Measurements from ENCODE around the gene THADA. TPM values are rescaled to one million over a fixed set of nuclear protein-coding genes. Genes with fewer than 3 reads are reported as not detected.

The THADA gene
- total RNA-seq, 1 experiment from 2014 or later, result 23.7 TPM

GRCh38 chr2:43233218-43234212, 362.3 kb downstream of the THADA start:
- Histone ChIP-seq H3K27me3 (ENCODE audit: control insufficient read depth, insufficient read depth, low read length) (no peaks in the 10 kb centered on the region), H3K36me3 (replicated peaks; ENCODE audit: control insufficient read depth, insufficient read depth, low read length) (no peaks in the 10 kb centered on the region), H3K4me3 (ENCODE audit: insufficient read depth, low read depth, low read length) (no peak overlapping the region)
- no peak for DNase-seq

GRCh38 chr2:43230951-43231827, 364.6 kb downstream of the THADA start:
- Histone ChIP-seq H3K36me3 (replicated peaks; ENCODE audit: control insufficient read depth, insufficient read depth, low read length) (no peaks in the 10 kb centered on the region), H3K27me3 (ENCODE audit: control insufficient read depth, insufficient read depth, low read length) (no peaks in the 10 kb centered on the region), H3K4me3 (ENCODE audit: insufficient read depth, low read depth, low read length) (no peak overlapping the region)
- no peak for DNase-seq

- no peaks in the 10 kb centered on the region for H3K27me3 ChIP-seq (ENCODE audit: control insufficient read depth, insufficient read depth, low read length)
- H3K36me3 ChIP-seq (replicated peaks; ENCODE audit: control insufficient read depth, insufficient read depth, low read length), result no peaks in the 10 kb centered on the region
- peak; percentile 78 for DNase-seq
- H3K4me3 ChIP-seq (ENCODE audit: insufficient read depth, low read depth, low read length), result no peak overlapping the region
Observed at GRCh38 chr2:43230351-43230885, 365.4 kb downstream of the THADA start.

GRCh38 chr2:43228756-43229659, 366.8 kb downstream of the THADA start:
- no peak for DNase-seq
- Histone ChIP-seq H3K36me3 (replicated peaks; ENCODE audit: control insufficient read depth, insufficient read depth, low read length) (peaks cover 2% of the 10 kb centered on the region; the same call in 1 of the 2 replicates), H3K4me3 (ENCODE audit: insufficient read depth, low read depth, low read length) (no peak overlapping the region)

GRCh38 chr2:43228321-43228751, 367.5 kb downstream of the THADA start:
- no peak overlapping the region for H3K4me3 ChIP-seq (ENCODE audit: insufficient read depth, low read depth, low read length)
- no peaks in the 10 kb centered on the region for H3K27me3 ChIP-seq (ENCODE audit: control insufficient read depth, insufficient read depth, low read length)
- DNase-seq, result no peak
- peaks cover 4% of the 10 kb centered on the region for H3K36me3 ChIP-seq (replicated peaks; ENCODE audit: control insufficient read depth, insufficient read depth, low read length)

More at GRCh38 chr2:43228756-43229659, 366.8 kb downstream of the THADA start:
- H3K27me3 ChIP-seq (ENCODE audit: control insufficient read depth, insufficient read depth, low read length), result no peaks in the 10 kb centered on the region

- peaks cover 4% of the 10 kb centered on the region for H3K36me3 ChIP-seq (replicated peaks; ENCODE audit: control insufficient read depth, insufficient read depth, low read length)
- no peak for DNase-seq
- no peaks in the 10 kb centered on the region for H3K27me3 ChIP-seq (ENCODE audit: control insufficient read depth, insufficient read depth, low read length)
- peak overlapping the region; percentile 84 for H3K4me3 ChIP-seq (ENCODE audit: insufficient read depth, low read depth, low read length)
Observed at GRCh38 chr2:43227830-43228281, 368.0 kb downstream of the THADA start.

GRCh38 chr2:43226955-43227829, 368.6 kb downstream of the THADA start:
- Histone ChIP-seq H3K4me3 (ENCODE audit: insufficient read depth, low read depth, low read length) (peak overlapping the region; percentile 84), H3K36me3 (replicated peaks; ENCODE audit: control insufficient read depth, insufficient read depth, low read length) (peaks cover 6% of the 10 kb centered on the region), H3K27me3 (ENCODE audit: control insufficient read depth, insufficient read depth, low read length) (no peaks in the 10 kb centered on the region)
- DNase-seq, result peak; percentile 91

GRCh38 chr2:43226558-43226954, 369.3 kb downstream of the THADA start, which contains the start of gene ZFP36L2:
Gene ZFP36L2 (minus strand): TSS chr2:43226606. CDS start chr2:43226315, 291 bp downstream.
- peak; percentile 99 for DNase-seq
- Histone ChIP-seq H3K27me3 (ENCODE audit: control insufficient read depth, insufficient read depth, low read length) (no peaks in the 10 kb centered on the region), H3K4me3 (ENCODE audit: insufficient read depth, low read depth, low read length) (peak within 1 kb of the TSS; percentile 92), H3K36me3 (replicated peaks; ENCODE audit: control insufficient read depth, insufficient read depth, low read length) (peaks cover 6% of the 10 kb centered on the region)

- no peaks in the 10 kb centered on the region for H3K27me3 ChIP-seq (ENCODE audit: control insufficient read depth, insufficient read depth, low read length)
- peaks cover 6% of the 10 kb centered on the region for H3K36me3 ChIP-seq (replicated peaks; ENCODE audit: control insufficient read depth, insufficient read depth, low read length)
- DNase-seq, result no peak
- H3K4me3 ChIP-seq (ENCODE audit: insufficient read depth, low read depth, low read length), result peak overlapping the region; percentile 92
Observed at GRCh38 chr2:43225788-43226557, 369.9 kb downstream of the THADA start.

GRCh38 chr2:43225093-43225787, 370.6 kb downstream of the THADA start:
- Histone ChIP-seq H3K36me3 (replicated peaks; ENCODE audit: control insufficient read depth, insufficient read depth, low read length) (peaks cover 6% of the 10 kb centered on the region), H3K27me3 (ENCODE audit: control insufficient read depth, insufficient read depth, low read length) (no peaks in the 10 kb centered on the region), H3K4me3 (ENCODE audit: insufficient read depth, low read depth, low read length) (peak overlapping the region; percentile 92)
- peak; percentile 75 for DNase-seq

- DNase-seq, result peak; percentile 76
- H3K27me3 ChIP-seq (ENCODE audit: control insufficient read depth, insufficient read depth, low read length), result no peaks in the 10 kb centered on the region
- peaks cover 6% of the 10 kb centered on the region for H3K36me3 ChIP-seq (replicated peaks; ENCODE audit: control insufficient read depth, insufficient read depth, low read length)
- peak overlapping the region; percentile 92 for H3K4me3 ChIP-seq (ENCODE audit: insufficient read depth, low read depth, low read length)
Observed at GRCh38 chr2:43224571-43225092, 371.2 kb downstream of the THADA start.

Measured in H7 (cell line).